OCI-LY1 (cell line): ENCODE measurements around the gene CHST4.

Experiments used
- CTCF ChIP-seq: fragments of 200-600 bp; sonication (generic), shearing (Covaris generic); IDR thresholded peaks from 2 replicates; pipeline ENCODE4 v1.5.1; 2017; ENCODE audit warnings: mild to moderate bottlenecking, antibody characterized with exemption, low read length, moderate library complexity, mixed read lengths
- EZH2 ChIP-seq: fragments of 200-600 bp; sonication (generic), shearing (Covaris generic); IDR thresholded peaks from 2 replicates; pipeline ENCODE4 v1.8.0; 2017; ENCODE audit warnings: borderline replicate concordance, mixed run types, mild to moderate bottlenecking, antibody characterized with exemption, low read length, moderate library complexity, mixed read lengths

DNA sequence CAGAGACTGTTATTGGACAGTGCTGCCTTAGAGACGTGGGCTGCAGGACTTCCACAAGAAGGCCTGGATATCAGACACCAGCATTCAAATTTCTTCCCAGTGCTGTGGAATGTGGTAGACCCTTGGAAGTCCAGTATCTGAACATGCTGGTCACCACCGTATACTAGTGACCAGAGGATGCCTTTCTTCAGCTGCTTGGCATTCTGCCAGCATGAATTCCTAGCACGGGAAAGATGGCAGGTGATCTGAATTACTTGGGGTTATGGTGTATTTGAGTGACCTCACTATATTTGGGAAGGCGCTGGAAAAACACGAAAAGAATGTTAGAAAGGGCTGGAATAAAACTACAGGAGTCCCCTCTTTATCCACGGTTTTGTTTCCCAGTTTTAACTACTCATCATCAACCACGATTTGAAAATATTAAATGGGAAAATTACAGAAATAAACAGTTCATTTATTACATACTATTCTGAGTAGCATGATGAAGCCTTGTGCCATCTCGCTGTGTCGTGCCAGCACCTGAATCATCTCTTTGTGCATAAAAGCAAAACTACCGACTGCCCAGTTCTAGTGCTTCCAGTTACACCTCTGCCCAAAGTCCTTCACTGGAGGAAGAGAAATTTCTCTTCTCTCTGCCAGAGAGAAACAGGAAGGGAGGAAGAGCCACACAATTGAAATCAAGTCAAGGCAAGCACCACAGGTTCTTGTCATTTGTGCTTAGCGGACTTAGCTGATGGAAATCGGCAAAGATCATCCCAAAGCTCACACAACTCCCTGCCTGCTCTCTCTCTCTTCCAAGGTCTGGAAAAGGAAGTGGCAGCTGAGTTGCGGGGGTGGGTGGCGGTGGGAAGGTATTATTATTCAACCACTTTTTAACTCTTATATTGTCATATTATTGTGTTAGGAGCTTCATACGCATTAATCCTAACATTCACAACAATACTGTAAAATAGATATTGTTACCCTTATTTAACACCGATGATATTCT is 1.4 kb upstream of the CHST4 start:
- TF ChIP-seq CTCF (no peak), EZH2 (no peak)
